OCI-LY1 (cell line): Measurements from ENCODE around the gene ACSS1.

Experiments
- H2AFZ ChIP-seq: fragments of 200-600 bp; sonication (generic), shearing (Covaris generic); 2 replicates; pipeline ENCODE4 v1.6.0; 2014; ENCODE audit warnings: antibody characterized with exemption, mild to moderate bottlenecking, low read length
- H3F3A ChIP-seq: fragments of 200-600 bp; sonication (generic), shearing (Covaris generic); 2 replicates; pipeline ENCODE4 v1.6.0; 2014; ENCODE audit warnings: mild to moderate bottlenecking, antibody characterized with exemption, low read length, moderate library complexity; ENCODE audit not compliant: insufficient read depth
- H3K27ac ChIP-seq: fragments of 200-600 bp; sonication (generic); 2 replicates; pipeline ENCODE4 v1.5.1; 2014; ENCODE audit warnings: low read length, mixed run types, mild to moderate bottlenecking, low read depth; ENCODE audit not compliant: poor library complexity, severe bottlenecking
- H3K27me3 ChIP-seq: fragments of 200-600 bp; sonication (generic); 2 replicates; pipeline ENCODE4 v1.6.0; 2014; ENCODE audit warnings: antibody characterized with exemption, mild to moderate bottlenecking, low read length, moderate library complexity; ENCODE audit not compliant: insufficient read depth
- H3K36me3 ChIP-seq: fragments of 200-600 bp; sonication (generic); 2 replicates; pipeline ENCODE4 v1.6.1; 2014; ENCODE audit warnings: mild to moderate bottlenecking, antibody characterized with exemption, low read length, moderate library complexity, mixed read lengths; ENCODE audit not compliant: insufficient read depth
- H3K4me1 ChIP-seq: fragments of 200-600 bp; sonication (generic); 2 replicates; pipeline ENCODE4 v1.5.1; 2014; ENCODE audit warnings: mild to moderate bottlenecking, low read length, moderate library complexity; ENCODE audit not compliant: insufficient read depth, severe bottlenecking
- H3K4me2 ChIP-seq: fragments of 200-600 bp; sonication (generic), shearing (Covaris generic); 2 replicates; pipeline ENCODE4 v1.6.1; 2014; ENCODE audit warnings: low read length
- H3K4me3 ChIP-seq: fragments of 200-600 bp; sonication (generic); 2 replicates; pipeline ENCODE4 v1.5.1; 2014; ENCODE audit warnings: low read length, low read depth, mild to moderate bottlenecking, mixed read lengths; ENCODE audit not compliant: poor library complexity, severe bottlenecking
- H3K79me2 ChIP-seq: fragments of 200-600 bp; shearing (Covaris generic); 2 replicates; pipeline ENCODE4 v1.6.1; 2016; ENCODE audit warnings: mixed run types, low read length, mixed read lengths; ENCODE audit not compliant: insufficient read depth
- H3K9ac ChIP-seq: fragments of 200-600 bp; sonication (generic), shearing (Covaris generic); 2 replicates; pipeline ENCODE4 v1.6.1; 2014; ENCODE audit warnings: mild to moderate bottlenecking, low read length, mixed read lengths
- H3K9me2 ChIP-seq: fragments of 200-600 bp; sonication (generic), shearing (Covaris generic); 2 replicates; pipeline ENCODE4 v1.6.1; 2014; ENCODE audit warnings: low read depth, mild to moderate bottlenecking, low read length, mixed read lengths
- H3K9me3 ChIP-seq: fragments of 200-600 bp; shearing (Covaris generic); 2 replicates; pipeline ENCODE4 v1.6.1; 2014; ENCODE audit warnings: low read length, mixed read lengths
- H4K20me1 ChIP-seq: fragments of 200-600 bp; sonication (generic), shearing (Covaris generic); 2 replicates; pipeline ENCODE4 v1.6.0; 2016; ENCODE audit warnings: mild to moderate bottlenecking, low read length; ENCODE audit not compliant: insufficient read depth
- EZH2 ChIP-seq: fragments of 200-600 bp; sonication (generic), shearing (Covaris generic); IDR thresholded peaks from 2 replicates; pipeline ENCODE4 v1.8.0; 2017; ENCODE audit warnings: borderline replicate concordance, mixed run types, mild to moderate bottlenecking, antibody characterized with exemption, low read length, moderate library complexity, mixed read lengths
- TF ChIP-seq, protein P1 (sequence below): fragments of 200-600 bp; sonication (generic), shearing (Covaris generic); IDR thresholded peaks from 2 replicates; pipeline ENCODE4 v1.5.1; 2017; ENCODE audit warnings: mild to moderate bottlenecking, antibody characterized with exemption, low read length, moderate library complexity, mixed read lengths

Gene ACSS1

DNA sequence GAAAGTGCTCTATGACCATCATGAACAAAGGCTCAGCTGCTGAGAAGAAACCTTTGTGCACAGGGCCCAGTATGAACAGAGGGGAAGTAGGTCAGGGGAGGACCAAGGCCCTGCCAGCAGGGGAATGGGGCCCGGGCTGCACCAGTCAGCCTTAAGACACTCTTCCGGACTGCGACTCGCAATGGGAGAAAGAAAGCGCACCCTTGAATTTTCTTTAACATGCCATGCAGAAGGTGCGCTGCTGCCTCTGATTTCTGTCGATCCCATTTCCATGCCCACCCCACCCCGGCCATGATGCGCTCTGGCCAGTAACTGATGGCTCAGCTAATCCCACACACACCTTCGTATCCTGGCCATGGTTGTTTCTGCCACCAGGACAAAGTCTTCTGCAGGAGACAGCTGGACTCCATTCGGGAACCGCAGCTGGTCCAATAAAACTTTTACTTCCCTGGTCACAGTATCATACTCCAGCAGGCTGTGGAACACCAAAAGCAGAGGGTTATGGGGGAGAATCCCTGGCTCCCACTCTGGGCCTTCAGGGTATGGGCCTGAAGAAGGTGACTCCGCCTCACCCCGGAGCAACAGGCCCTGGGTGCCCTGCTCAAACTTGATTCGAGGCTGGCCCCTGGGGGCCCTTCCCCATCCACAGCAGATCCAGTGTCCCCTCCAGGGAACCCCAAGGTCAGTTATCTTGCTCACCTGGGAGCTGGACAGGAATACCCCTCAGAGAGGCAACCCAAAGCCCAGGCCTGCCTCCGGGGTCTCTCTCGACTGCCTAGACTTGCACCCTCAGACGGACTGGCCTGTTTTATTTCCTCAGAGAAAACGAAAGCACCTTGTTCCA, 88.5 kb downstream of the ACSS1 start:
- no peak overlapping the region for H3K4me3 ChIP-seq
- H3F3A ChIP-seq, result no peaks in the 10 kb centered on the region
- H3K4me1 ChIP-seq, result no peaks in the 10 kb centered on the region
- H3K79me2 ChIP-seq, result no peaks in the 10 kb centered on the region
- H3K9ac ChIP-seq, result no peak overlapping the region
- no peaks in the 10 kb centered on the region for H3K9me2 ChIP-seq
- no peaks in the 10 kb centered on the region for H3K27me3 ChIP-seq
- H3K4me2 ChIP-seq, result no peak overlapping the region
- no peaks in the 10 kb centered on the region for H4K20me1 ChIP-seq
- no peaks in the 10 kb centered on the region for H3K9me3 ChIP-seq
- H2AFZ ChIP-seq, result no peak overlapping the region
- peaks cover 62% of the 10 kb centered on the region for H3K36me3 ChIP-seq
- no peak overlapping the region for H3K27ac ChIP-seq
- TF ChIP-seq, protein P1, sequence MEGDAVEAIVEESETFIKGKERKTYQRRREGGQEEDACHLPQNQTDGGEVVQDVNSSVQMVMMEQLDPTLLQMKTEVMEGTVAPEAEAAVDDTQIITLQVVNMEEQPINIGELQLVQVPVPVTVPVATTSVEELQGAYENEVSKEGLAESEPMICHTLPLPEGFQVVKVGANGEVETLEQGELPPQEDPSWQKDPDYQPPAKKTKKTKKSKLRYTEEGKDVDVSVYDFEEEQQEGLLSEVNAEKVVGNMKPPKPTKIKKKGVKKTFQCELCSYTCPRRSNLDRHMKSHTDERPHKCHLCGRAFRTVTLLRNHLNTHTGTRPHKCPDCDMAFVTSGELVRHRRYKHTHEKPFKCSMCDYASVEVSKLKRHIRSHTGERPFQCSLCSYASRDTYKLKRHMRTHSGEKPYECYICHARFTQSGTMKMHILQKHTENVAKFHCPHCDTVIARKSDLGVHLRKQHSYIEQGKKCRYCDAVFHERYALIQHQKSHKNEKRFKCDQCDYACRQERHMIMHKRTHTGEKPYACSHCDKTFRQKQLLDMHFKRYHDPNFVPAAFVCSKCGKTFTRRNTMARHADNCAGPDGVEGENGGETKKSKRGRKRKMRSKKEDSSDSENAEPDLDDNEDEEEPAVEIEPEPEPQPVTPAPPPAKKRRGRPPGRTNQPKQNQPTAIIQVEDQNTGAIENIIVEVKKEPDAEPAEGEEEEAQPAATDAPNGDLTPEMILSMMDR, result no peak
- TF ChIP-seq EZH2, result no peak

DNA sequence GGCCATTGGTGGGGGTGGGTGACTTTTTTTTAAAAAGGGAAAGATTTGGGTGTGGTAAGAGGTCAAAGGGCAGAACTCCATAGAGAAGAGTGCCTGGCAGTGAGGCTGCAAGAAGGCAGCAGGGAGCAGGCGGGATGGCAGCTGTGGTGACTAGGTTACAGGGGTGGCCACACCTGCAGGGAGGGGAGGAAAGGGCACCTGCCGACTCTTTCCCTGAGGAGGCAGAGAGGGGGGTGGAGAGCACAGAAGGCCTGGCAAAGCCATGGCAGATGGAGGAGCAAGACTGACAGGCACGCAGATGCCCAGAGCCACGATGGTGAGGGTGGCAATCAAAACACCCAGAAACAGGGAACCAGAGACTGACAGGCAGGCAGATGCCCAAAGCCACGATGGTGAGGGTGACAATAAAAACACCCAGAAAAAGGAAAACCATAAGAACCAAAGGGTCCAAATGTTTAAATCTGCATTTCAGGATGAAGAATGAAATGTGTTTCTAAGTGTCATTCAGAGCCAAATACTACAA, 89.6 kb downstream of the ACSS1 start:
- no peaks in the 10 kb centered on the region for H3K27me3 ChIP-seq
- TF ChIP-seq, protein P1, result no peak
- TF ChIP-seq EZH2, result no peak
- H3K4me3 ChIP-seq, result no peak overlapping the region
- no peaks in the 10 kb centered on the region for H4K20me1 ChIP-seq
- H3K9me2 ChIP-seq, result no peaks in the 10 kb centered on the region
- no peak overlapping the region for H2AFZ ChIP-seq
- H3K9me3 ChIP-seq, result no peaks in the 10 kb centered on the region
- no peak overlapping the region for H3K4me2 ChIP-seq
- peaks cover 57% of the 10 kb centered on the region for H3K36me3 ChIP-seq
- no peak overlapping the region for H3K9ac ChIP-seq
- H3K4me1 ChIP-seq, result no peaks in the 10 kb centered on the region
- H3K79me2 ChIP-seq, result no peaks in the 10 kb centered on the region
- H3K27ac ChIP-seq, result no peak overlapping the region
- no peaks in the 10 kb centered on the region for H3F3A ChIP-seq

DNA sequence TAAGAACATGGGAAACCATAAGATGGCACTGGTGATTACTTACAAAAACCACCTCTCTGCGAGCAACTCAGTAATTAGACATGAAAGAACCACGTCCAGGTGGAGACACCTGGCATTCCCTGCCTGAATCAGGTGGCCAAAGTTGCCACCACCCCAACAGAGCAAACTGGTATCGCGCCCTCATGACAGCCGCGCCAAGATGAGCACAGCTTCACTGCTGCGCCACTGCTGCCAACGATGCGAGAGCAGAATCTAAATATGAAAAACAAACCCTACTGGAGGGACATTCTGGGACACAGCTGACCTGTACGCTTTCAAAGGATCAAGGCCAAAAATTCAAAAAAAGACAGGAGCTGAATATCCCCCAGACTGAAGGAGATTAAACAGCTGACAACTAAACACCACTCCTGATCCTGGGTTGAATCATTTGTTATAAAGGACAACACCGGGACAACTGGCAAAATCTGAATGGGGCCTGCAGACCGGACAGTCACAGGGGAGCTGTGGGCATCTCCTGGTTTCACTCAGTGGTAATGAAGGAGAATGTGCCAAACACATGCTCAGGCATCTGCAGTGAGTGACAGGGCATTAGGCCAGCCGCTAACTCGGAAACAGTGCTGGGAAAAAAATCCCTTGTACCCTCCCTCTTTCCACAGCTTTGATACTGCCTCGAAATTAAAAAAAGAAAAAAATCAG, 91.5 kb downstream of the ACSS1 start:
- H3F3A ChIP-seq, result no peaks in the 10 kb centered on the region
- H3K27me3 ChIP-seq, result no peaks in the 10 kb centered on the region
- H3K9me2 ChIP-seq, result no peaks in the 10 kb centered on the region
- H3K4me1 ChIP-seq, result no peaks in the 10 kb centered on the region
- H3K27ac ChIP-seq, result no peak overlapping the region
- H2AFZ ChIP-seq, result no peak overlapping the region
- TF ChIP-seq EZH2, result no peak
- TF ChIP-seq, protein P1, result no peak
- no peaks in the 10 kb centered on the region for H3K9me3 ChIP-seq
- H3K4me2 ChIP-seq, result no peak overlapping the region
- H3K9ac ChIP-seq, result no peak overlapping the region
- peaks cover 53% of the 10 kb centered on the region for H3K36me3 ChIP-seq
- H3K4me3 ChIP-seq, result no peak overlapping the region
- H3K79me2 ChIP-seq, result no peaks in the 10 kb centered on the region
- H4K20me1 ChIP-seq, result no peaks in the 10 kb centered on the region
